Measurements from ENCODE around the gene CIDEB. TPM values are rescaled to one million over a fixed set of nuclear protein-coding genes. Genes with fewer than 3 reads are reported as not detected.

The CIDEB gene
- total RNA-seq, 4 donors from 2014 or later: 9.4 to 34.5 (median 14.2) TPM

DNA sequence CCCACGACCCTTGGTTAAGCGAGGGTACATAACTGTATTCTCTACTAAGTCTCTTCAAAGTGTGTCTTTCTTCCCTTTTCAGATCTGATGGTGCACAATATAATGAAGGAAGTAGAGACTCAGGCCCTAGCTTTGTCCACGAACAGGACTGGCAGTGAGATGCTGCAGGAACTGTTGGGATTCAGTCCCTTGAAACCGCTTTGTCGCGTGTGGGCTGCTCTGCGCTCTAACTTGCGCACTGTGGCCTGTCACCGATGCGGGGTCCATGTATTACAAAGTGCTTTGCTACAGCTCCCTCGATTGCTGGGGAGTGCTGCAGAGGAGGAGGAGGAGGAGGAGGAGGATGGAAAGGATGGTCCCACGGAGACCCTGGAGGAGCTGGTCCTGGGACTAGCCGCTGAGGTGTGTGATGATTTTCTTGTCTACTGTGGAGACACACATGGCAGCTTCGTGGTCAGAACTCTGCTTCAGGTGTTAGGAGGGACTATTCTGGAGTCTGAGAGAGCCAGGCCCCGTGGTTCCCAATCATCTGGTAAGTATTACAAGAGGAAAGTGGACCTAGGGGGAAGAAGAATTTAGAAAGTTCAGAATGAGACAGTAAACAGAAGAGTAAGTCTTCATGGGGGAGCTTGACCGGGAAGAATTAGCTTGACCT lies 7.3 kb downstream of the CIDEB start:
- DNase-seq (ENCODE audit: low spot score in 2 of 2): no peak
- Histone ChIP-seq H3K36me3 (peaks cover 7 to 55% (median 39%) of the 10 kb centered on the region in 3 donors), H3K4me1 (peaks cover 0 to 48% (median 13%) of the 10 kb centered on the region in 4 donors), H3K4me3 (peak overlapping the region; percentile 70 to 96 (median 88)), H3K9me3 (no peaks in the 10 kb centered on the region), H3K27me3 (no peaks in the 10 kb centered on the region), H3K27ac (peak overlapping the region in 2 of 4 donors; percentile 85 to 87)
- 24 to 27% methylated on average over 16 of the region's 16 CpGs for WGBS, 2 donors
- no peak for TF ChIP-seq EP300 (IDR thresholded peaks at IDR 0.05)
- TF ChIP-seq POLR2A (IDR thresholded peaks at IDR 0.05): no peak
- TF ChIP-seq, protein P1, sequence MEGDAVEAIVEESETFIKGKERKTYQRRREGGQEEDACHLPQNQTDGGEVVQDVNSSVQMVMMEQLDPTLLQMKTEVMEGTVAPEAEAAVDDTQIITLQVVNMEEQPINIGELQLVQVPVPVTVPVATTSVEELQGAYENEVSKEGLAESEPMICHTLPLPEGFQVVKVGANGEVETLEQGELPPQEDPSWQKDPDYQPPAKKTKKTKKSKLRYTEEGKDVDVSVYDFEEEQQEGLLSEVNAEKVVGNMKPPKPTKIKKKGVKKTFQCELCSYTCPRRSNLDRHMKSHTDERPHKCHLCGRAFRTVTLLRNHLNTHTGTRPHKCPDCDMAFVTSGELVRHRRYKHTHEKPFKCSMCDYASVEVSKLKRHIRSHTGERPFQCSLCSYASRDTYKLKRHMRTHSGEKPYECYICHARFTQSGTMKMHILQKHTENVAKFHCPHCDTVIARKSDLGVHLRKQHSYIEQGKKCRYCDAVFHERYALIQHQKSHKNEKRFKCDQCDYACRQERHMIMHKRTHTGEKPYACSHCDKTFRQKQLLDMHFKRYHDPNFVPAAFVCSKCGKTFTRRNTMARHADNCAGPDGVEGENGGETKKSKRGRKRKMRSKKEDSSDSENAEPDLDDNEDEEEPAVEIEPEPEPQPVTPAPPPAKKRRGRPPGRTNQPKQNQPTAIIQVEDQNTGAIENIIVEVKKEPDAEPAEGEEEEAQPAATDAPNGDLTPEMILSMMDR (IDR thresholded peaks at IDR 0.05): no peak

DNA sequence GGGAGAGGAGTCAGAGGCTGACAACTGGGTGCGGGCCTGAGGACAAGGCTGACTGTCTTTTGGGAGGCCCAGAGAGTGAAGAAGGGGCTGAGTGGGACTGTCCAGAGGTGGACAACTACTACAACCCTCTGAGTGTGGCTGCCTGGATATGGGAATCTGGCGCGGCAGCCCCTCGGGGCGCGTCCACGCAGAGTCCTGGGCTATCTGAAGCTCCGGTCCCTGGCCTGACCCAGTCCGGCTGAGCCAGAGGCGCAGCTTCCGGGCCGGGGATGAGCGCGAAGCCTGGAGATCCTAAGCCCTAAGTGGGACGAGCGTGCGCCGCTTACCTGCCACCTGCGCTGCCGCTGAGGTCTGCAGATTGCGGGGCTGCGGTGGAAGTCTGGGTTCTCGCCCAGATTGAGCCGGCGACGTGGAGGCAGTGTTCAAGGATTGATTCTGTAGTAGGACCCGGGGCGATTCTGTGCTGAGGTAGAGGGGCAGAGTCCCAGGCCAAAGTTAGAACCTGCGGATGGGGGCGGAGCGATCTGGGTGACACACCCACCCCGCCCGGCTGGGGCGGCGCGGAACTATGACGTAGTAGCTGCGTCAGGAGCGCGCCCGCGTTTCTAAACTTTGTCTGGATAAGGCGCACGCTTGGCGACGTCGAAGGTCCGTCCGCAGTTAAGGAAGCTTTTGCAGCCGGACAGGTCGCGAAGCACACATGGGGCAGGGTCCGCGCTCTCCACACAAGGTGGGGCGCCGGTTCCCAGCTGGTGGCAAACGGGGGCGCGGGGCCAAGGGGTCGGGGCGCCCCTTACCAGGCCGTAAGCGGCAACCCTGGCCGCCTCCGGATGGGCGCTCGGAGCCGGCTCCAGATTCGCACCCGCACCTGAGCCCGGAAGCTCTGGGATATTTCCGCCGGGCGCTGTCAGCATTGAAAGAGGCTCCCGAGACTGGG lies 8.3 kb downstream of the CIDEB start, which contains the start of the genes DHRS1 and NOP9:
Gene DHRS1, minus strand, starts transcription at position 526 of the 937 bp plus-strand sequence. CDS start 674 bp downstream, outside the sequence.
Gene NOP9, plus strand, starts transcription at position 596 of the 937 bp plus-strand sequence. Its CDS starts 105 bp downstream, at position 701.
- WGBS, 2 donors: 1 to 2% methylated on average over 29 to 69 of the region's 75 CpGs
- Histone ChIP-seq H3K27ac (peak within 1 kb of the TSS; percentile 57 to 92 (median 86)), H3K4me1 (peaks cover 0 to 48% (median 13%) of the 10 kb centered on the region in 4 donors), H3K27me3 (no peaks in the 10 kb centered on the region), H3K4me3 (peak within 1 kb of the TSS; percentile 70 to 96 (median 88)), H3K9me3 (no peaks in the 10 kb centered on the region), H3K36me3 (peaks cover 3 to 53% (median 36%) of the 10 kb centered on the region in 3 donors)
- DNase-seq (ENCODE audit: low spot score in 2 of 2): peak; percentile 83 to 94
- TF ChIP-seq POLR2A (IDR thresholded peaks at IDR 0.05): peak; percentile 19 to 62
- TF ChIP-seq, protein P1 (IDR thresholded peaks at IDR 0.05): peak in 2 of 5 experiments; percentile 3 to 32
- peak; percentile 88 to 91 for TF ChIP-seq EP300 (IDR thresholded peaks at IDR 0.05)

DNA sequence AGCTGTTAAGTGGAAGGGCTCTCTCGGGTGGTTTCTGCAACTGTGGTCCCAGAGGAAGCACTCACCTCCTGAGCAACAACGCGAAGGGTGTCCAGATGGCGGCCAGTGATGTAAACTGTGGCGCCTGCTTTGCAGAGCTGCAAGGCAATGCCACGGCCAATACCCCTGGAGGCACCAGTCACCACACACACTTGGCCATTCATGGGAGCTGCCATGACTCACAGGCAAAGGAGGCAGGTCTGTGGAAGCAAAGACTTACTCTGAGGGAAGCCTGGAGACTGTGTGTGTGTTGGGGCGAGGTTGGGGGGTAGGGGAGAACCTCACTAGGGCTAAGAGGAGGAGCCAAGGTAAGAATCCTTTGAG lies 8.9 kb downstream of the CIDEB start:
- Histone ChIP-seq H3K4me3 (peak overlapping the region; percentile 70 to 96 (median 88)), H3K27ac (peak overlapping the region in 3 of 4 donors; percentile 85 to 92 (median 87)), H3K36me3 (peaks cover 0 to 48% (median 29%) of the 10 kb centered on the region in 3 donors), H3K27me3 (no peaks in the 10 kb centered on the region), H3K4me1 (peaks cover 0 to 48% (median 13%) of the 10 kb centered on the region in 4 donors), H3K9me3 (no peaks in the 10 kb centered on the region)
- DNase-seq (ENCODE audit: low spot score in 2 of 2): no peak
- 37 to 44% methylated on average over 7 of the region's 7 CpGs for WGBS, 2 donors
- TF ChIP-seq, protein P1 (IDR thresholded peaks at IDR 0.05): no peak
- no peak for TF ChIP-seq POLR2A (IDR thresholded peaks at IDR 0.05)
- TF ChIP-seq EP300 (IDR thresholded peaks at IDR 0.05): no peak

DNA sequence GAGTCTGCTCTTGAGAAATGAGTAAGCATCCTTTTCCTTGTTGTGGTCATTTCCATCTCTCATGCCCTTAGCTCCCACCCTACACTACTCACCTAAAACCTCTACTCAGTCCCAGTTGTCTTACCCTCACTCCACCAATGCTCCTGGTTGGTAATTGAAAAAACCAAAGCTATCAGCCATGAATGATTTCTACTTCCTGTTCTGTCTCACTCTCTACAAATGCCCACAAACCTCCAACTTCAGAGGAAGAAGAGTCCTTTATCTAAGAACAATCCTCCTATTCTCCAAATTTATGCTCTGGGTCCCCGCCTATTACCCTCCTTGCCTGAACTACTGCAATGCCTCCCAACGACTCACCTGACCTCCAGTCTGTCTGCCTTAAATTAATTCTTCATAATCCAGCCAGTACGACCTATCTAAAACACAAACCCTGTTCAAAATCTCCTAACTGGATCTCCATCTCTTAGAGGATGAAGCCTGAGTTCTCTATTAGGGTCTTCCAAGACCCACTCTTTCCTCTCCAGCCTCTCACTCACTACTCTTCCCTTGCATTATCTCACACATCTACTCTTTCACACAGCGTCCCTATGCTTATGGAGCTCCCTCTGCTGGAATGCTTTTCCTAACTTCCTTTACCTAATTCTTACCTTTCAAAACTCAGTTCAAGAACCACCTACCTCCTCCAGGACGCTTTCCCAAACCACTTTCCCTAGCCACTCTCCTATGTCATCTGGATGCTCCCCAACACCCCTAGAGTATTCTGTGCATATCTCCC lies 10.4 kb downstream of the CIDEB start:
- H3K36me3 ChIP-seq: peaks cover 0 to 47% (median 14%) of the 10 kb centered on the region in 3 donors
- WGBS, 2 donors: 42 to 47% methylated on average over 5 of the region's 5 CpGs
- no peak for TF ChIP-seq EP300 (IDR thresholded peaks at IDR 0.05)
- TF ChIP-seq, protein P1 (IDR thresholded peaks at IDR 0.05): peak in 2 of 5 experiments; percentile 8 to 13
- no peaks in the 10 kb centered on the region for H3K9me3 ChIP-seq
- H3K4me1 ChIP-seq: peaks cover 0 to 48% (median 13%) of the 10 kb centered on the region in 4 donors
- no peak overlapping the region for H3K27ac ChIP-seq
- DNase-seq (ENCODE audit: low spot score in 2 of 2): no peak
- no peaks in the 10 kb centered on the region for H3K27me3 ChIP-seq
- H3K4me3 ChIP-seq: no peak overlapping the region

All from tibial nerve (tissue), 4 donors.